ENCODE results near the gene OR2AE1.
"Not testable (repeated sequence)": the region's sequence is repeated elsewhere in the genome, so short reads cannot be mapped to it uniquely, and the experiment has no call there.

The OR2AE1 gene

GRCh38 chr7:99881370-99881769 lies 4.5 kb upstream of the OR2AE1 start:
- TF ChIP-seq, protein P1, sequence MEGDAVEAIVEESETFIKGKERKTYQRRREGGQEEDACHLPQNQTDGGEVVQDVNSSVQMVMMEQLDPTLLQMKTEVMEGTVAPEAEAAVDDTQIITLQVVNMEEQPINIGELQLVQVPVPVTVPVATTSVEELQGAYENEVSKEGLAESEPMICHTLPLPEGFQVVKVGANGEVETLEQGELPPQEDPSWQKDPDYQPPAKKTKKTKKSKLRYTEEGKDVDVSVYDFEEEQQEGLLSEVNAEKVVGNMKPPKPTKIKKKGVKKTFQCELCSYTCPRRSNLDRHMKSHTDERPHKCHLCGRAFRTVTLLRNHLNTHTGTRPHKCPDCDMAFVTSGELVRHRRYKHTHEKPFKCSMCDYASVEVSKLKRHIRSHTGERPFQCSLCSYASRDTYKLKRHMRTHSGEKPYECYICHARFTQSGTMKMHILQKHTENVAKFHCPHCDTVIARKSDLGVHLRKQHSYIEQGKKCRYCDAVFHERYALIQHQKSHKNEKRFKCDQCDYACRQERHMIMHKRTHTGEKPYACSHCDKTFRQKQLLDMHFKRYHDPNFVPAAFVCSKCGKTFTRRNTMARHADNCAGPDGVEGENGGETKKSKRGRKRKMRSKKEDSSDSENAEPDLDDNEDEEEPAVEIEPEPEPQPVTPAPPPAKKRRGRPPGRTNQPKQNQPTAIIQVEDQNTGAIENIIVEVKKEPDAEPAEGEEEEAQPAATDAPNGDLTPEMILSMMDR (IDR thresholded peaks at IDR 0.05; ENCODE audit: low read depth, low read length): no peak
- no peak for DNase-seq (ENCODE audit: extremely low read depth, low read depth)

DNA sequence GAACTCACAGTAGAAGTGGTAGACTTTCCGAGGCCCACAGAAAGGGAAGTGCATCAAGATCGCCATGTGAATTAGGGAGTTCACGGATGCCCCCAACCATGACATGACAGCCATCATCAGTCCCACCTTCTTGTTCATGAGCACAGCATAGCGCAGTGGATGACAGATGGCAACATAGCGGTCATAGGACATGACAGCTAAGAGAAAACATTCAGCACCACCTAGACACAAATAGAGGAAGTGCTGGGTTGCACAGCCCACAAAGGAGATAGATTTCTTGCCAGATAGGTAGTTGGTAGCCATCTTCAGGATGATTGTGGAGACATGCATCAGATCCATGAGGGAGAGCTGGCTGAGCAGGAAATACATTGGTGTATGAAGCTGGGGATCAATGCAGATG lies 342 bp downstream of the OR2AE1 start:
- TF ChIP-seq, protein P1 (IDR thresholded peaks at IDR 0.05; ENCODE audit: low read depth, low read length): no peak
- no peak for DNase-seq (ENCODE audit: extremely low read depth, low read depth)

- TF ChIP-seq, protein P1 (IDR thresholded peaks at IDR 0.05; ENCODE audit: low read depth, low read length): no peak
- no peak for DNase-seq (ENCODE audit: extremely low read depth, low read depth)
These were observed 8.6 kb downstream of the OR2AE1 start for GRCh38 chr7:99868246-99868645.

GRCh38 chr7:99867477-99867876 lies 9.4 kb downstream of the OR2AE1 start:
- not testable (repeated sequence) for DNase-seq (ENCODE audit: extremely low read depth, low read depth)

- no peak for DNase-seq (ENCODE audit: extremely low read depth, low read depth)
- TF ChIP-seq, protein P1 (IDR thresholded peaks at IDR 0.05; ENCODE audit: low read depth, low read length): no peak
These were observed 12.9 kb downstream of the OR2AE1 start for GRCh38 chr7:99863847-99864440.

DNA sequence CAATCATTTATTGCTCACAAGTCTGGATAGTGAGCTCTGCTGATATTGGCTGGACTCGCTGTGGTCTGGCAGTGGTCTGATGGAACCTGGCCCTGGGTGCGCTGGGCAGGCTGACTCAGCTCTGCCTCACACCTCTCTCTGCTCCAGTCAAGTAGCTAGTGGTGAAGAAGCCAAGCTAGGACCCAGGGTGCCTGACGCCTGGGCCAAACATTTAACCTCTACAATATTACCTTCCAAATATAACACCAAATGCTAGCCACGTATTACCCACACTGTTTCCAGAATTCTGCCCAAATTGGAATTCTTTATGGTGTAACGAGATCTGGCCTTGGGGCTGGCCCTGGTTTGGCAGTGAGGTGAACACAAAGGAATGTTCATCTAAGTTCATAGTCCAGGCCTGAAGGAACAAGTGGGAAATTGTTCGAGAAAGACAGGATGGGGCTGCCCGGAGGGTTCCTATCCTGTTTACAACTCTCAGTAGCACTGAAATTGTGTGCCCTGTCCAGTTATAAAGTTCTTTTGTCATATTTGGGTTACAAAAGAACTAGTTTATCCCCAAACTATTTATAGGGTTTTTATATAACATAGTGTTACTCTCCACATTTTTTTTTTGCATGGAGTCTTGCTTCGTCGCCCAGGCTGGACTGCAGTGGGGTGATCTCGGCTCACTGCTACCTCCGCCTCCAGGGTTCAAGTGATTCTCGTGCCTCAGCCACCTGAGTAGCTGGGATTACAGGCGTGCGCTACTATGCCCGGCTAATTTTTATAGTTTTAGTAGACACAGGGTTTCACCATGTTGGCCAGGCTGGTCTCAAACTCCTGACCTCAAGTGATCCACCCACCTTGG lies 16.3 kb downstream of the OR2AE1 start:
- DNase-seq (ENCODE audit: extremely low read depth, low read depth): peak; percentile 3
- TF ChIP-seq, protein P1 (IDR thresholded peaks at IDR 0.05; ENCODE audit: low read depth, low read length): no peak

DNA sequence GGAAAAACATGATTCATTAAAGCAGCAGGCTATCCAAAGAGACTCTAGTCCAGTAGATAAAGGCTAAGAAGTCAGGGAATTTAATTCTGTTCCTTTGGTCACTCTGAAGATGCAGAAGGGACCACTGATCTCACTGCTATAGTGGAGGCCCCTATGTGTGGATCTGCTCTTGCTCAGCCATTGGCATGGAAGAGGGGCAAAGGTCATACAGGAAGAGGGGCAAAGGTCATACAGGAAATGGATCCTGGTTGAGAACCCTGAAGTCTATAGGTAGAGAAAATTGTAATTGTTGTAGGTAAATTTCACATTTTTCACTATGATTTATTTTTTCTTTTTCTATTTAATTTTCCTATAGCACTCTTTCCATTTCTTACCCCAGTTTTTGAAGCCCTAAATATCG lies 21.6 kb downstream of the OR2AE1 start:
- TF ChIP-seq, protein P1 (IDR thresholded peaks at IDR 0.05; ENCODE audit: low read depth, low read length): no peak
- no peak for DNase-seq (ENCODE audit: extremely low read depth, low read depth)

Data from AG09319 (cell line).